WTC11 (cell line): ENCODE results near the gene CFAP92. TPM values are rescaled to one million over a fixed set of nuclear protein-coding genes. Genes with fewer than 3 reads are reported as not detected.

Source experiments
- ATAC-seq: fragments of 200-7000 bp; cut with Tn5 transposase; 2 replicates; pipeline ENCODE4 v1.10.0; 2021; ENCODE audit warnings: mild to moderate bottlenecking, moderate library complexity
- CTCF ChIA-PET: fragments of 300-600 bp; sonication (Branson Sonifier 250); formaldehyde crosslinking; loops from one replicate; lab custom pipeline; 2021; ENCODE audit warnings: antibody characterized with exemption; lab: Charles Lee
- POLR2A ChIA-PET: fragments of 350-600 bp; sonication (Branson Sonifier 250); formaldehyde crosslinking; loops from one replicate; lab custom pipeline; 2021; ENCODE audit warnings: antibody characterized with exemption; lab: Charles Lee
- DNase-seq: peaks from one replicate; pipeline ENCODE4 v3.0.0; 2021; ENCODE audit warnings: low spot score
- H3K27ac Mint-ChIP-seq: 2 replicates; pipeline ENCODE4 v1.8.0; 2021; ENCODE audit warnings: mixed read lengths
- H3K27me3 Mint-ChIP-seq: 2 replicates; pipeline ENCODE4 v1.8.0; 2021; ENCODE audit warnings: low read depth, mild to moderate bottlenecking, moderate library complexity, mixed read lengths
- H3K36me3 Mint-ChIP-seq: 2 replicates; pipeline ENCODE4 v1.8.0; 2021; ENCODE audit warnings: mixed read lengths
- H3K4me1 Mint-ChIP-seq: 2 replicates; pipeline ENCODE4 v1.8.0; 2022; ENCODE audit warnings: mixed read lengths
- H3K4me3 Mint-ChIP-seq: 2 replicates; pipeline ENCODE4 v1.8.0; 2021; ENCODE audit warnings: mild to moderate bottlenecking, moderate library complexity, mixed read lengths
- H3K9me3 Mint-ChIP-seq: 2 replicates; pipeline ENCODE4 v1.8.0; 2021; ENCODE audit warnings: mixed read lengths
- ATF1 ChIP-seq: sonication (generic); formaldehyde crosslinking; IDR thresholded peaks from 2 replicates; pipeline ENCODE4 v1.8.1; 2023; ENCODE audit warnings: mild to moderate bottlenecking, moderate library complexity, missing genetic modification reagents
- FOXP1 ChIP-seq: sonication (generic); formaldehyde crosslinking; IDR thresholded peaks from 2 replicates; pipeline ENCODE4 v1.8.0; 2022; ENCODE audit warnings: missing genetic modification reagents, mild to moderate bottlenecking, moderate library complexity, borderline replicate concordance
- JAZF1 ChIP-seq: fragments of 250-450 bp; sonication (Bioruptor Pico); IDR thresholded peaks from 2 replicates; pipeline ENCODE4 v1.9.0; 2021; ENCODE audit warnings: moderate library complexity, mild to moderate bottlenecking, inconsistent platforms
- SP1 ChIP-seq: sonication (generic); formaldehyde crosslinking; conservative IDR thresholded peaks from 2 replicates; pipeline ENCODE4 v1.8.1; 2022; ENCODE audit warnings: missing genetic modification reagents
- ZBTB21 ChIP-seq: sonication (generic); formaldehyde crosslinking; IDR thresholded peaks from 2 replicates; pipeline ENCODE4 v1.8.1; 2023; ENCODE audit warnings: mild to moderate bottlenecking, missing genetic modification reagents, borderline replicate concordance
- total RNA-seq: library from RNA; stranded (reverse); gene quantifications from 3 replicates; pipeline ENCODE4 v1.2.3, GENCODE V29; 2021
- TF ChIP-seq, protein P1 (sequence below): sonication (generic); formaldehyde crosslinking; conservative IDR thresholded peaks from 2 replicates; pipeline ENCODE4 v1.8.1; 2023; ENCODE audit warnings: mild to moderate bottlenecking, low read depth, missing genetic modification reagents, moderate library complexity
- TF ChIP-seq, protein P2 (sequence below): sonication (generic); formaldehyde crosslinking; IDR thresholded peaks from 2 replicates; pipeline ENCODE4 v1.8.1; 2023; ENCODE audit warnings: mild to moderate bottlenecking, missing genetic modification reagents
- TF ChIP-seq, protein P3 (sequence below): sonication (generic); formaldehyde crosslinking; IDR thresholded peaks from 2 replicates; pipeline ENCODE4 v1.8.1; 2022; ENCODE audit warnings: mild to moderate bottlenecking, moderate library complexity, missing genetic modification reagents
- TF ChIP-seq, protein P4 (sequence below): fragments of 250-450 bp; sonication (Bioruptor Pico); IDR thresholded peaks from 2 replicates; pipeline ENCODE4 v1.8.0; 2021; ENCODE audit warnings: mild to moderate bottlenecking
- TF ChIP-seq, protein P5 (sequence below): fragments of 250-450 bp; sonication (Bioruptor Pico); IDR thresholded peaks from 2 replicates; pipeline ENCODE4 v1.9.0; 2021; ENCODE audit warnings: mild to moderate bottlenecking
- TF ChIP-seq, protein P6 (sequence below): sonication (generic); formaldehyde crosslinking; IDR thresholded peaks from 2 replicates; pipeline ENCODE4 v1.8.0; 2022; ENCODE audit warnings: mild to moderate bottlenecking, missing genetic modification reagents
- TF ChIP-seq, protein P7 (sequence below): sonication (generic); formaldehyde crosslinking; IDR thresholded peaks from 2 replicates; pipeline ENCODE4 v1.8.0; 2022; ENCODE audit warnings: missing genetic modification reagents
- TF ChIP-seq, protein P8 (sequence below): sonication (generic); formaldehyde crosslinking; IDR thresholded peaks from 2 replicates; pipeline ENCODE4 v1.8.1; 2023; ENCODE audit warnings: mild to moderate bottlenecking, moderate library complexity, missing genetic modification reagents

The CFAP92 gene
- total RNA-seq, 1 experiment from 2014 or later, result 2.9 TPM

DNA sequence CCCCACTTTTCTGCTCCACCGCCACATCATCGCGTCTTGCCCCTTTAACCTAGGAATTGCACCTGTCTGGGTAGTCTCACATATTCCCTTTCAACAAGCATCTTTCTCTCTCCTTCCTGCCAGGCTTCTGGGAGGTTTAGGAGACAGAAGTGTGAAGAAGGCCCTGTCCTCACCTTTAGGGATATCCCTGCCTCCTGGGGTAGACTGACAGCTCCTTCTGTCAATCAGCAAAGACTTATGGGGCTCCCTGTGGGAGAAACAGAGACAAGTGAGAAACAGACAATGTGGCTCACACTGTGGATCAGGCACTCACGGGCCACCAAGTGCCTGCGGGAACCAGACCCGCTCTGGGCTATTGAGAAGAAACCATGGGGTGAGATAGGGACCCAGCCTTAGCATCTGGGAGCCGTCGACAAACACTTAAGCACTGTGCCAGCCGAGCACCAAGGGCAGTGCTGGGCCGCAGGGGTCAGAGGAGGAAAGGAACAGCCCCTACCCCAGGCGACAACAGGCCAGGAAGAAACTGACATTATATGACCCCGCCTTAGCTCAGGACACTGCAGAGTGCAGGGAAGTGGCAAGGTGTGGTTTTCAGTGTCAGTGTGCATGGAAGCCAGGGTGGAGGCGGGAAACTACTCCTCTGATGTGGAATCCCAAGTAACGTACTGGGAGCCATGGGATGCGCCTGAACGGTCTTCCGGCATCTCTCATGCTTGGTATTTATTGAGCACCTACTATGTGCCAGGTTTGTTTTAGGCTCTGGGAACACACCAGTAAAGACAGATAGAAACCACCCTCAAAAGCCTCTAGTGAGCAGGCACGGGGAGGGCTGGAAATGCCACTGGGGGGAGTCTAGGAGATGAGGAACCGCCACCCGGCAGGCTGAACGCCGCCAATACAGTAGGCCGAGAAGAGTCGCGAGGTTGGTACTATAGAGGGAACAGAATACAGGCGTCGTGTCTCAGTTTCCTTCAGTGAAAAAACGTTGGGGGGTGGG, 9.0 kb upstream of the CFAP92 start (continued):
- TF ChIP-seq, protein P1, sequence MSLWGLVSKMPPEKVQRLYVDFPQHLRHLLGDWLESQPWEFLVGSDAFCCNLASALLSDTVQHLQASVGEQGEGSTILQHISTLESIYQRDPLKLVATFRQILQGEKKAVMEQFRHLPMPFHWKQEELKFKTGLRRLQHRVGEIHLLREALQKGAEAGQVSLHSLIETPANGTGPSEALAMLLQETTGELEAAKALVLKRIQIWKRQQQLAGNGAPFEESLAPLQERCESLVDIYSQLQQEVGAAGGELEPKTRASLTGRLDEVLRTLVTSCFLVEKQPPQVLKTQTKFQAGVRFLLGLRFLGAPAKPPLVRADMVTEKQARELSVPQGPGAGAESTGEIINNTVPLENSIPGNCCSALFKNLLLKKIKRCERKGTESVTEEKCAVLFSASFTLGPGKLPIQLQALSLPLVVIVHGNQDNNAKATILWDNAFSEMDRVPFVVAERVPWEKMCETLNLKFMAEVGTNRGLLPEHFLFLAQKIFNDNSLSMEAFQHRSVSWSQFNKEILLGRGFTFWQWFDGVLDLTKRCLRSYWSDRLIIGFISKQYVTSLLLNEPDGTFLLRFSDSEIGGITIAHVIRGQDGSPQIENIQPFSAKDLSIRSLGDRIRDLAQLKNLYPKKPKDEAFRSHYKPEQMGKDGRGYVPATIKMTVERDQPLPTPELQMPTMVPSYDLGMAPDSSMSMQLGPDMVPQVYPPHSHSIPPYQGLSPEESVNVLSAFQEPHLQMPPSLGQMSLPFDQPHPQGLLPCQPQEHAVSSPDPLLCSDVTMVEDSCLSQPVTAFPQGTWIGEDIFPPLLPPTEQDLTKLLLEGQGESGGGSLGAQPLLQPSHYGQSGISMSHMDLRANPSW, result no peak
- TF ChIP-seq, protein P2, sequence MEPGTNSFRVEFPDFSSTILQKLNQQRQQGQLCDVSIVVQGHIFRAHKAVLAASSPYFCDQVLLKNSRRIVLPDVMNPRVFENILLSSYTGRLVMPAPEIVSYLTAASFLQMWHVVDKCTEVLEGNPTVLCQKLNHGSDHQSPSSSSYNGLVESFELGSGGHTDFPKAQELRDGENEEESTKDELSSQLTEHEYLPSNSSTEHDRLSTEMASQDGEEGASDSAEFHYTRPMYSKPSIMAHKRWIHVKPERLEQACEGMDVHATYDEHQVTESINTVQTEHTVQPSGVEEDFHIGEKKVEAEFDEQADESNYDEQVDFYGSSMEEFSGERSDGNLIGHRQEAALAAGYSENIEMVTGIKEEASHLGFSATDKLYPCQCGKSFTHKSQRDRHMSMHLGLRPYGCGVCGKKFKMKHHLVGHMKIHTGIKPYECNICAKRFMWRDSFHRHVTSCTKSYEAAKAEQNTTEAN (CRISPR knock-in tag), result no peak
- no peak for TF ChIP-seq ZBTB21
- TF ChIP-seq, protein P3, sequence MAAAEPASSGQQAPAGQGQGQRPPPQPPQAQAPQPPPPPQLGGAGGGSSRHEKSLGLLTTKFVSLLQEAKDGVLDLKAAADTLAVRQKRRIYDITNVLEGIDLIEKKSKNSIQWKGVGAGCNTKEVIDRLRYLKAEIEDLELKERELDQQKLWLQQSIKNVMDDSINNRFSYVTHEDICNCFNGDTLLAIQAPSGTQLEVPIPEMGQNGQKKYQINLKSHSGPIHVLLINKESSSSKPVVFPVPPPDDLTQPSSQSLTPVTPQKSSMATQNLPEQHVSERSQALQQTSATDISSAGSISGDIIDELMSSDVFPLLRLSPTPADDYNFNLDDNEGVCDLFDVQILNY, result no peak
- TF ChIP-seq, protein P4, sequence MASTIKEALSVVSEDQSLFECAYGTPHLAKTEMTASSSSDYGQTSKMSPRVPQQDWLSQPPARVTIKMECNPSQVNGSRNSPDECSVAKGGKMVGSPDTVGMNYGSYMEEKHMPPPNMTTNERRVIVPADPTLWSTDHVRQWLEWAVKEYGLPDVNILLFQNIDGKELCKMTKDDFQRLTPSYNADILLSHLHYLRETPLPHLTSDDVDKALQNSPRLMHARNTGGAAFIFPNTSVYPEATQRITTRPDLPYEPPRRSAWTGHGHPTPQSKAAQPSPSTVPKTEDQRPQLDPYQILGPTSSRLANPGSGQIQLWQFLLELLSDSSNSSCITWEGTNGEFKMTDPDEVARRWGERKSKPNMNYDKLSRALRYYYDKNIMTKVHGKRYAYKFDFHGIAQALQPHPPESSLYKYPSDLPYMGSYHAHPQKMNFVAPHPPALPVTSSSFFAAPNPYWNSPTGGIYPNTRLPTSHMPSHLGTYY (CRISPR knock-in tag), result no peak
- TF ChIP-seq JAZF1 (CRISPR knock-in tag), result no peak
- no peak for TF ChIP-seq ATF1 (CRISPR knock-in tag)
- TF ChIP-seq, all 79 proteins: peak for 0

DNA sequence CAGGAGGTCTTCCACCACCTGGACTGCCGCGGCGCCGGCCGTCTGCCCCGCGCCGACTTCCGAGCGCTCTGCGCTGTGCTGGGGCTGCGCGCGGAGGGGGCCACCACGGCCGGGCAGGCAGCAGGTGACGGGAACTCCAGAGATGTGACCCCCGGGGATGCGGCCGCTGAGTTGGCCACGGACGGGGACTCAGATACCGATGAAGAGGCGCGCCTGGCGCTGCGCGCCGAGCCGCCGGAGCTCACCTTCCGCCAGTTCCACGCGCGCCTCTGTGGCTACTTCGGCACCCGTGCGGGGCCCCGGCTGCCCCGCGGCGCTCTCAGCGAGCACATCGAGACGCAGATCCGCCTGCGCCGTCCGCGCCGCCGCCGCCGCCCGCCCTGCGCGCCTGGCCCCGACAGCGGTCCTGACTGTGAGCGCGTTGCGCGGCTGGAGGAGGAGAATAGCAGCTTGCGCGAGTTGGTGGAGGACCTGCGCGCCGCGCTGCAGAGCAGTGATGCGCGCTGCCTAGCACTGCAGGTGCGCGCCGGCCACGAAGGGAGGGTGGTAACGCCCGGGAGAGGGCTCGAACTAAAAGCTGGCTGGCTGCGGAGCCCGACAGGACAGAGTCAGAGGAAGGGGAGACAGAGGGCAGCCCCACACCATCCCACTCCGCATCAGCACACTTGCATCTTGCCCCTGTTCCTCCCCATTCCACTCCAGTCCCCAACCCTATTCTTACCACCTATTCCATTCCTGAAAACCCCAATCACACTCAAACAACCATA, 8.1 kb upstream of the CFAP92 start:
- peak; percentile 41 for ATAC-seq
- Mint-ChIP-seq H3K4me1 (peaks cover 26% of the 10 kb centered on the region), H3K9me3 (peaks cover 6% of the 10 kb centered on the region), H3K27me3 (peaks cover 98% of the 10 kb centered on the region), H3K27ac (no peak overlapping the region), H3K4me3 (peak overlapping the region; percentile 57), H3K36me3 (no peaks in the 10 kb centered on the region)
- ChIA-PET POLR2A (interaction anchor here (0.6 kb wide), 1 partner anchor 76 kb away, joined by 9 read pairs; no protein-coding TSS in a partner anchor), CTCF (interaction anchor here (1.2 kb wide), 1 partner anchor 52 kb away, joined by 5 read pairs; no protein-coding TSS in a partner anchor)
- TF ChIP-seq, protein P5, sequence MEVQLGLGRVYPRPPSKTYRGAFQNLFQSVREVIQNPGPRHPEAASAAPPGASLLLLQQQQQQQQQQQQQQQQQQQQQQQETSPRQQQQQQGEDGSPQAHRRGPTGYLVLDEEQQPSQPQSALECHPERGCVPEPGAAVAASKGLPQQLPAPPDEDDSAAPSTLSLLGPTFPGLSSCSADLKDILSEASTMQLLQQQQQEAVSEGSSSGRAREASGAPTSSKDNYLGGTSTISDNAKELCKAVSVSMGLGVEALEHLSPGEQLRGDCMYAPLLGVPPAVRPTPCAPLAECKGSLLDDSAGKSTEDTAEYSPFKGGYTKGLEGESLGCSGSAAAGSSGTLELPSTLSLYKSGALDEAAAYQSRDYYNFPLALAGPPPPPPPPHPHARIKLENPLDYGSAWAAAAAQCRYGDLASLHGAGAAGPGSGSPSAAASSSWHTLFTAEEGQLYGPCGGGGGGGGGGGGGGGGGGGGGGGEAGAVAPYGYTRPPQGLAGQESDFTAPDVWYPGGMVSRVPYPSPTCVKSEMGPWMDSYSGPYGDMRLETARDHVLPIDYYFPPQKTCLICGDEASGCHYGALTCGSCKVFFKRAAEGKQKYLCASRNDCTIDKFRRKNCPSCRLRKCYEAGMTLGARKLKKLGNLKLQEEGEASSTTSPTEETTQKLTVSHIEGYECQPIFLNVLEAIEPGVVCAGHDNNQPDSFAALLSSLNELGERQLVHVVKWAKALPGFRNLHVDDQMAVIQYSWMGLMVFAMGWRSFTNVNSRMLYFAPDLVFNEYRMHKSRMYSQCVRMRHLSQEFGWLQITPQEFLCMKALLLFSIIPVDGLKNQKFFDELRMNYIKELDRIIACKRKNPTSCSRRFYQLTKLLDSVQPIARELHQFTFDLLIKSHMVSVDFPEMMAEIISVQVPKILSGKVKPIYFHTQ (CRISPR knock-in tag), result no peak
- 0 out of 2 replicates have a peak, but pooled peaks have one; percentile 14 for TF ChIP-seq FOXP1
- TF ChIP-seq, protein P6, sequence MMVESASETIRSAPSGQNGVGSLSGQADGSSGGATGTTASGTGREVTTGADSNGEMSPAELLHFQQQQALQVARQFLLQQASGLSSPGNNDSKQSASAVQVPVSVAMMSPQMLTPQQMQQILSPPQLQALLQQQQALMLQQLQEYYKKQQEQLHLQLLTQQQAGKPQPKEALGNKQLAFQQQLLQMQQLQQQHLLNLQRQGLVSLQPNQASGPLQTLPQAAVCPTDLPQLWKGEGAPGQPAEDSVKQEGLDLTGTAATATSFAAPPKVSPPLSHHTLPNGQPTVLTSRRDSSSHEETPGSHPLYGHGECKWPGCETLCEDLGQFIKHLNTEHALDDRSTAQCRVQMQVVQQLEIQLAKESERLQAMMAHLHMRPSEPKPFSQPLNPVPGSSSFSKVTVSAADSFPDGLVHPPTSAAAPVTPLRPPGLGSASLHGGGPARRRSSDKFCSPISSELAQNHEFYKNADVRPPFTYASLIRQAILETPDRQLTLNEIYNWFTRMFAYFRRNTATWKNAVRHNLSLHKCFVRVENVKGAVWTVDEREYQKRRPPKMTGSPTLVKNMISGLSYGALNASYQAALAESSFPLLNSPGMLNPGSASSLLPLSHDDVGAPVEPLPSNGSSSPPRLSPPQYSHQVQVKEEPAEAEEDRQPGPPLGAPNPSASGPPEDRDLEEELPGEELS, result no peak
- TF ChIP-seq, protein P7, sequence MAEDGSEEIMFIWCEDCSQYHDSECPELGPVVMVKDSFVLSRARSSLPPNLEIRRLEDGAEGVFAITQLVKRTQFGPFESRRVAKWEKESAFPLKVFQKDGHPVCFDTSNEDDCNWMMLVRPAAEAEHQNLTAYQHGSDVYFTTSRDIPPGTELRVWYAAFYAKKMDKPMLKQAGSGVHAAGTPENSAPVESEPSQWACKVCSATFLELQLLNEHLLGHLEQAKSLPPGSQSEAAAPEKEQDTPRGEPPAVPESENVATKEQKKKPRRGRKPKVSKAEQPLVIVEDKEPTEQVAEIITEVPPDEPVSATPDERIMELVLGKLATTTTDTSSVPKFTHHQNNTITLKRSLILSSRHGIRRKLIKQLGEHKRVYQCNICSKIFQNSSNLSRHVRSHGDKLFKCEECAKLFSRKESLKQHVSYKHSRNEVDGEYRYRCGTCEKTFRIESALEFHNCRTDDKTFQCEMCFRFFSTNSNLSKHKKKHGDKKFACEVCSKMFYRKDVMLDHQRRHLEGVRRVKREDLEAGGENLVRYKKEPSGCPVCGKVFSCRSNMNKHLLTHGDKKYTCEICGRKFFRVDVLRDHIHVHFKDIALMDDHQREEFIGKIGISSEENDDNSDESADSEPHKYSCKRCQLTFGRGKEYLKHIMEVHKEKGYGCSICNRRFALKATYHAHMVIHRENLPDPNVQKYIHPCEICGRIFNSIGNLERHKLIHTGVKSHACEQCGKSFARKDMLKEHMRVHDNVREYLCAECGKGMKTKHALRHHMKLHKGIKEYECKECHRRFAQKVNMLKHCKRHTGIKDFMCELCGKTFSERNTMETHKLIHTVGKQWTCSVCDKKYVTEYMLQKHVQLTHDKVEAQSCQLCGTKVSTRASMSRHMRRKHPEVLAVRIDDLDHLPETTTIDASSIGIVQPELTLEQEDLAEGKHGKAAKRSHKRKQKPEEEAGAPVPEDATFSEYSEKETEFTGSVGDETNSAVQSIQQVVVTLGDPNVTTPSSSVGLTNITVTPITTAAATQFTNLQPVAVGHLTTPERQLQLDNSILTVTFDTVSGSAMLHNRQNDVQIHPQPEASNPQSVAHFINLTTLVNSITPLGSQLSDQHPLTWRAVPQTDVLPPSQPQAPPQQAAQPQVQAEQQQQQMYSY (CRISPR knock-in tag), result peak; percentile 51
- TF ChIP-seq, protein P8, sequence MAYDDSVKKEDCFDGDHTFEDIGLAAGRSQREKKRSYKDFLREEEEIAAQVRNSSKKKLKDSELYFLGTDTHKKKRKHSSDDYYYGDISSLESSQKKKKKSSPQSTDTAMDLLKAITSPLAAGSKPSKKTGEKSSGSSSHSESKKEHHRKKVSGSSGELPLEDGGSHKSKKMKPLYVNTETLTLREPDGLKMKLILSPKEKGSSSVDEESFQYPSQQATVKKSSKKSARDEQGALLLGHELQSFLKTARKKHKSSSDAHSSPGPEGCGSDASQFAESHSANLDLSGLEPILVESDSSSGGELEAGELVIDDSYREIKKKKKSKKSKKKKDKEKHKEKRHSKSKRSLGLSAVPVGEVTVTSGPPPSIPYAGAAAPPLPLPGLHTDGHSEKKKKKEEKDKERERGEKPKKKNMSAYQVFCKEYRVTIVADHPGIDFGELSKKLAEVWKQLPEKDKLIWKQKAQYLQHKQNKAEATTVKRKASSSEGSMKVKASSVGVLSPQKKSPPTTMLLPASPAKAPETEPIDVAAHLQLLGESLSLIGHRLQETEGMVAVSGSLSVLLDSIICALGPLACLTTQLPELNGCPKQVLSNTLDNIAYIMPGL (CRISPR knock-in tag), result peak; percentile 41; the same call in 1 of the 2 replicates
- 0 out of 2 replicates have a peak, but pooled peaks have one; percentile 0 for TF ChIP-seq SP1 (CRISPR knock-in tag)
- DNase-seq, result peak; percentile 60
